Posterior vena cava (tissue), 2 donors: ENCODE data around the gene VWDE. TPM values are rescaled to one million over a fixed set of nuclear protein-coding genes. Genes with fewer than 3 reads are reported as not detected.

ENCODE experiments used
- DNase-seq: peaks from one replicate; pipeline ENCODE4 v3.0.0-alpha.2; 2020; ENCODE audit warnings: low spot score
- intact Hi-C, 2 donors: fragments of 100-400 bp; cut with DNase I; formaldehyde crosslinking; loops; one replicate each; pipeline versions ENCODE4 v1.14.1 to v1.14.2; 2022 to 2023
- total RNA-seq, 2 donors: library from RNA; stranded (reverse); fragmentation: NEBNext Ultra II Directional; extraction: Animal tissue kit (Norgen Biotek cat#: 25700); gene quantifications; one replicate each; pipeline ENCODE4 v1.2.1, GENCODE V29; 2021
- donor health status: DM: yes; HTN: yes; CAD: no.
- donor health status: DM: yes; HTN: yes; CAD: no.

VWDE gene
- total RNA-seq, 2 donors from 2014 or later, result 0.09 to 0.10 TPM

DNA sequence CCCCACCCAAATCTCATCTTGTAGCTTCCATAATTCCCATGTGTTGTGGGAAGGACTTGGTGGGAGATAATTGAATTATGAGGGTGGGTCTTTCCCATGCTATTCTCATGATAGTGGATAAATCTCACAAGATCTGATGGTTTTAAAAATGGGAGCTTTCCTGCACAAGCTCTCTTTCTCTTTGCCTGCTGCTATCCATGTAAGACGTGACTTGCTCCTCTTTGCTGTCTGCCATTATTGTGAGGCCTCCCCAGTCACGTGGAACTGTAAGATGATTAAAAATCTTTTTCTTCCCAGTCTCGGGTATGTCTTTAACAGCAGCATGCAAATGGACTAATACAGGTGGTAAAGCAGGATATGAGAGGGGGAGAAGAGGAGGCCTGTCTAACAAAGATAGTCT is 104.3 kb downstream of the VWDE start:
- DNase-seq, result no peak
- intact Hi-C loops, result no loop called here

DNA sequence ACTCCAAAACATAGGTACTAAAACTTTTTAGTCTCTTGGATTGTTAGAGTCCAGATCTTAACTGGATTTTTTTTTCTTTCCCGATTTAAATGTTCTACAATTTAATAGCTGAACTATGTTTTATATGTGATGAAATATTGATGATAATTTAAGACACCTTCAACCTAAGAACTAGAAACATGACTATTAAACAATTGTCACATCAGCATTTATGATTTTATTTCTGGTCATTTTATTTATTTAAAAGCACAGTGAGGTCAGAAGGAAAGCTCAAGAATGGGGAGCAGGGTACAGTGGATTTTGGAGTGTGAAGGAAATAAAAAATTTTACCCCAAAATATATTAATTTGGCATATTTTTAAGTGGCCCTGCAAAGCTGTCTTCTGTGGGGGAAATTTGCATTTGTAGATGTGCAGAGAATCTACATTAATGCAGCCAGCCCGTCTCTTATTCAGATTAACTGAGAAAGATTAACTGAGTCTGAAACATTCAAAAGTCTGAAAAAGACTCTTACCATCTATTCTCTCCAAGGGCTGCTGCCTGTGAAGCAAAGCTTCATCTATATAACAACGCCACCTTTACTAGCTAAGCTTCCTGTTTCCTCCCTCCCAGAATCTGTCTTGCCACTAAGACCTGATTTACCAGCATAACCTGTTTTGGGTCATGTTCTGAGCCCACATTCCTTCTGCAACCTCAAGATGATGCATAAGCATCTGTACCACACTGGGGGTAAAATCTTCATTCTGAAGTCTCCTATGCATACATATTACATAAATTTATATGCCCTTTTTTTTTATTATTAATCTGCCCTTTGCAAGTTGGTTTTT is 106.2 kb downstream of the VWDE start:
- no peak for DNase-seq
- intact Hi-C loops, result no loop called here

DNA sequence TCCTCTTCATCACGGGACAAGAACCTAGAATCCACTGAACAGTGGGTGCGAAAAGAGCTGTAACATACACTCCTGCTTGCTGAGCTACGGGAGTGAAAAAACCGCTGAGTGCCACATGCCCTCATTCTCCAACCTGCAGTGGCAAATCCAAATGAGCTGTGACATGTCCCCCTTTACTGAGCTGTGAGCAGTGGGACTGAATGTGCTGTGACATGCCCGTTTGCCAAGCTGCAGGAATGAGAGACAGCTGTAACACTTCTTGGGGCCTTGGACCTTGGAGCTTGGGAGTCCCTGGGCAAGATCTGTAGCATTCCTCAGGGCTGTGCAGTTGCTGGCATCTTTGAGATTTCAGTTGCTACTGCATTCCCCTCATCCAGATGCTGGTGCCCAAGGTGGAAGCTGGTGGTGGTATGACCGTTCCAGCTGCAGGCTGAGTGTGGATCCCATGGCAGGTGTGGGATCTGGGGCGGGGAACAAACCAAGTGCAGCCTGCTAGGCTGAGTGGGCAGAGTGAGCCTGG is 107.6 kb downstream of the VWDE start:
- no peak for DNase-seq
- intact Hi-C loops, result no loop called here

DNA sequence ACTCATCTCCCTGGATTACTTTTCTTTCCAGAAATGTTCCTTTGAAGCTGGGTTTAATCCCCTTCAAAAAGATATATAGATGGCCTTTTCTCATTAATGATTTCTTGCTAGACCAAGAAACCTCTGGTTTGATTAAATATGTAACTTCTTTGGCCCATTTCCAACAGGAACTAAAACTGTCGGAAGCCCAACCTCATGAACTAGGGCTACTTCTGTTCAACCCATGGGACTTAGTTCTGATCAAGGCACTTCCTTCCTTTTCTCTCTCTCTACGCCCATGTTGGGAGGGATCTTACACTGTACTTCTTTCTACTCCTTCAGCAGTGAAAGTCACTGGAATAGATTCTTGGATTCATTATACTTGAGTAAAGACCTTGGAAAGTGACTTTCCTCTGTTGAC is 109.0 kb downstream of the VWDE start:
- intact Hi-C loops, result no loop called here
- DNase-seq, result no peak

DNA sequence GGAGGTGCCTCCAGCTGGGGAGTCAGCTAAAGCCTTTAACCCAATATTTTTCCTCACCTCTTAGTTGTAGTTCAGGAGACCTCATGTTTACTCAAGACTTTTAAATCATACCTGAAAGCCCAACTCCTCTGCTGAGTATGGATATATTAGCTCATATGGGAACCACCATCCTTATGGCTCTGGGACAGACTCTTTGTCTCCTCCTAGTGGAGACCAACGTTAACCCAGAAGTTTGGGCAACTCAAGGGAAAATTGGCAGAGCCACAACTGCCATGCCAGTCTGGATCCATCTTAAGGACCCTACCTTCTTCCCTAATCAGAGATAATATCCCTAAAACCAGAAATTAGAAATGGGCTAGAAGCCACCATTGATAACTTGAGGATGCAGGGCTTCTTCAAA is 111.8 kb downstream of the VWDE start:
- no peak for DNase-seq
- intact Hi-C loops, result no loop called here

DNA sequence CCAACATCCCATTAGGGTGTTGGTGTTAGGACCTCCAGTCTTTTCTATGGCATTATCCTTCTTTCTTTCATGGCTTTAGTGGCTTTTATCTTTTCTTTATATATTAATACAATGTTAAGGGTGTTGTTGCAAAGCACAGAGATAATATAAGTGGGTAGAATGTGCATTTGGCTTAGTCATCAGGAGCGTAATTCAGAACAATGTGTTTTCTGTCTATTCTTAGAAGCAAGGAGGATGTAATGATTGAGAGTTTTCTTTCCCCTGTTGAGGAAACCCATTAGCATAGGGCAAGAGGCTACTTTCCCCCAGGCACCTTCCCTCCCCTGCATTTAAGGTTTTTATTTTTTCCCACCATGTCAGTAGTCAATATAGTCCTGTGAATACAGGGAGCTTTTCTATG is 112.9 kb downstream of the VWDE start:
- intact Hi-C loops, result no loop called here
- DNase-seq, result no peak

DNA sequence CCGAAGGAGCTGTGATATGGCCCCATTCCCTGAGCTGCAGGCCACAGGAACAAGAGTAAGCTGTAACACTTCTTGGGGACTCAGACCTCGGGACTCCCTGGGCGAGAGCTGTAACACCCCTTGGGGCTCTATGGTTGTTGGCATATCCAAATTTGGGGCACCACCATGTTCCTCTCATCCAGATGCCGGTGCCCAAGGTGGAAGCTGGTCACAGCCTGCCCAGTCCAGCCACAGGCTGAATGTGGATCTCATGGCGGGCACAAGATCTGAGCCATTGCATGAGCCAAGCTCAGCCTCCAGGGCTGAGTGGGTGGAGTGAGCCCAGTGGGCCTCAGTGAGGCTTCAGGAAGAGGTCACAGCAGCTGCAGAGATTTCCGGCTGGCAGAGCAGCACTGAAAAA is 113.7 kb downstream of the VWDE start:
- no peak for DNase-seq
- intact Hi-C loops, result no loop called here

DNA sequence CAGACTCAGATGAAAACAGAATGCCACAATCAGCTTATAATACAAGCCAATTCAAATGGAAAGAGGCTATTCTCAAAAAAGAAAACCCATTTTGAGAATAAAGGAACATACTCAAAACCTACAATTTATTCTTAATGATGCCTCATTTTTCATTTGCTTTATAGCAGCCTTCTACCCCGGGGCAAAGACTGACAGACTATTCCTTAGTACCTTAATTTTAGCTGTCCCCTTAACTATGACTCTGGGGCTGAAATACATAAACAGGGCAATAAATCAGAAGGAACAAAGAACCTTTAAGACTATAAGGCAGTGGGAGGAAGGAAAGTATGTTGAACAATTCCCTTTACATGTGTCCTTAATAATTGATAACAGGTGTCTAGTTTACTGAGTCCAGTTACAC is 115.8 kb downstream of the VWDE start:
- no peak for DNase-seq
- intact Hi-C loops, result no loop called here

DNA sequence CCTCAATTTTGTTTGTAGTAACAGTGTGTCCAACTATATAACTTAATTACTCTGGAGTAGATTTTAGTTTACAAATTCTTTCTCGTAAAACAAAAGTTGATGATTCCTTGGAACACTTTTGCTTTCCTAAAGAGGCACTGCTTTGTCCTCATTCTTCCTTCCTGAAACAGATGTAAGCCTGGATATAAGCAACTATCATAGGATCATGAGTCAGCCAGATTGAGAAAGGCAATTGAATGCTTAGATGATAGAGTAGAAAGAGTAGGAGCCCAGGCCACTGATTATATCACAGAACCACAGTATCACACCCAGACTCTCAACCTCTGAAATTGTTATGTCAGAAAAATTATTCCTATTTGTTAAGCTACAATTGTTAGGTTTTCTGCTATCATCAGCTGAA is 122.6 kb downstream of the VWDE start:
- no peak for DNase-seq
- intact Hi-C loops, result no loop called here

Other genes starting within 250 kb of the VWDE start
- 10 to 100 TPM; 47.2 to 49.0 TPM for gene TMEM106B, start 192.6 kb downstream of the VWDE start, total RNA-seq
- gene SCIN, start 166.9 kb upstream of the VWDE start, total RNA-seq, result under 1 TPM; 0.29 to 0.79 TPM